Glutamatergic neuron (in vitro differentiated cells): ENCODE results near the gene DDOST. TPM values are rescaled to one million over a fixed set of nuclear protein-coding genes. Genes with fewer than 3 reads are reported as not detected.

ENCODE experiments used
- DNase-seq: peaks from one replicate; pipeline ENCODE4 v3.0.0; 2022
- H3K27ac Mint-ChIP-seq: one replicate; pipeline ENCODE4 v1.8.0; 2020; ENCODE audit warnings: mild to moderate bottlenecking, mixed read lengths, inconsistent platforms; ENCODE audit not compliant: unreplicated experiment
- H3K27me3 Mint-ChIP-seq: one replicate; pipeline ENCODE4 v1.8.0; 2020; ENCODE audit warnings: mild to moderate bottlenecking, moderate library complexity, mixed read lengths, inconsistent platforms; ENCODE audit not compliant: unreplicated experiment
- H3K36me3 Mint-ChIP-seq: one replicate; pipeline ENCODE4 v1.8.0; 2020; ENCODE audit warnings: mild to moderate bottlenecking, mixed read lengths, inconsistent platforms; ENCODE audit not compliant: unreplicated experiment
- H3K4me1 Mint-ChIP-seq: one replicate; pipeline ENCODE4 v1.8.0; 2020; ENCODE audit warnings: mild to moderate bottlenecking, low read depth, mixed read lengths, inconsistent platforms; ENCODE audit not compliant: unreplicated experiment
- H3K4me3 Mint-ChIP-seq: one replicate; pipeline ENCODE4 v1.8.0; 2020; ENCODE audit warnings: mild to moderate bottlenecking, mixed read lengths, inconsistent platforms; ENCODE audit not compliant: unreplicated experiment
- H3K9me3 Mint-ChIP-seq: one replicate; pipeline ENCODE4 v1.8.0; 2020; ENCODE audit warnings: mild to moderate bottlenecking, moderate library complexity, mixed read lengths, inconsistent platforms; ENCODE audit not compliant: unreplicated experiment
- CTCF ChIP-seq: fragments of 200-600 bp; sonication (generic); IDR thresholded peaks from one replicate; pipeline ENCODE4 v1.5.0; 2021; ENCODE audit not compliant: partially characterized antibody, unreplicated experiment
- total RNA-seq: library from RNA; stranded (reverse); fragmentation: NEBNext Ultra II Directional; extraction: Animal tissue kit (Norgen Biotek cat#: 25700); gene quantifications from one replicate; pipeline ENCODE4 v1.2.1, GENCODE V29; 2021; ENCODE audit not compliant: unreplicated experiment

The DDOST gene
- total RNA-seq, 1 donor from 2014 or later: 126 TPM

- no peak overlapping the region for H3K27ac Mint-ChIP-seq
- peaks cover 7% of the 10 kb centered on the region for H3K4me1 Mint-ChIP-seq
- H3K4me3 Mint-ChIP-seq: no peak overlapping the region
- H3K9me3 Mint-ChIP-seq: peaks cover 1% of the 10 kb centered on the region
- TF ChIP-seq CTCF: no peak
- H3K27me3 Mint-ChIP-seq: peaks cover 12% of the 10 kb centered on the region
- no peak for DNase-seq
- H3K36me3 Mint-ChIP-seq: no peaks in the 10 kb centered on the region
These were observed 24.6 kb upstream of the DDOST start for GRCh38 chr1:20685741-20686140.

GRCh38 chr1:20685099-20685662 lies 24.0 kb upstream of the DDOST start:
- no peak for TF ChIP-seq CTCF

GRCh38 chr1:20684651-20685050 lies 23.5 kb upstream of the DDOST start:
- peaks cover 12% of the 10 kb centered on the region for H3K27me3 Mint-ChIP-seq
- no peak for TF ChIP-seq CTCF
- H3K9me3 Mint-ChIP-seq: peaks cover 3% of the 10 kb centered on the region
- no peak overlapping the region for H3K27ac Mint-ChIP-seq
- H3K4me3 Mint-ChIP-seq: no peak overlapping the region
- peaks cover 7% of the 10 kb centered on the region for H3K4me1 Mint-ChIP-seq
- H3K36me3 Mint-ChIP-seq: no peaks in the 10 kb centered on the region
- DNase-seq: no peak

More at GRCh38 chr1:20685099-20685662, 24.0 kb upstream of the DDOST start:
- Mint-ChIP-seq H3K36me3 (no peaks in the 10 kb centered on the region), H3K27me3 (peaks cover 12% of the 10 kb centered on the region), H3K9me3 (peaks cover 3% of the 10 kb centered on the region), H3K4me1 (peaks cover 7% of the 10 kb centered on the region), H3K4me3 (no peak overlapping the region), H3K27ac (no peak overlapping the region)
- no peak for DNase-seq

- DNase-seq: no peak
- Mint-ChIP-seq H3K27me3 (peaks cover 12% of the 10 kb centered on the region), H3K4me3 (no peak overlapping the region), H3K36me3 (no peaks in the 10 kb centered on the region), H3K4me1 (peaks cover 7% of the 10 kb centered on the region), H3K27ac (no peak overlapping the region), H3K9me3 (peaks cover 3% of the 10 kb centered on the region)
- TF ChIP-seq CTCF: no peak
These were observed 23.0 kb upstream of the DDOST start for GRCh38 chr1:20684050-20684620.

GRCh38 chr1:20683614-20684013 lies 22.4 kb upstream of the DDOST start:
- Mint-ChIP-seq H3K36me3 (no peaks in the 10 kb centered on the region), H3K4me1 (peaks cover 7% of the 10 kb centered on the region), H3K9me3 (peaks cover 3% of the 10 kb centered on the region), H3K4me3 (no peak overlapping the region), H3K27me3 (peaks cover 12% of the 10 kb centered on the region), H3K27ac (no peak overlapping the region)
- TF ChIP-seq CTCF: no peak
- no peak for DNase-seq
